Kidney (tissue), 14 donors: ENCODE results near the gene ATAD3C. TPM values are rescaled to one million over a fixed set of nuclear protein-coding genes. Genes with fewer than 3 reads are reported as not detected.

ENCODE experiments used
- DNase-seq, 5 donors: peaks; one replicate each; pipeline ENCODE4 v3.0.0-alpha.2; 2013 to 2020
- FAIRE-seq: peaks from 2 replicates; lab custom pipeline; 2012; peaks lifted over from hg19 to GRCh38; lab: Jason Lieb, UNC
- H3K27ac ChIP-seq, 2 donors: one replicate each; pipeline ENCODE4 v1.7.0; 2013; ENCODE audit warnings: low read depth in 2 of 2, low read length in 2 of 2, inconsistent platforms in 1 of 2
- H3K27me3 ChIP-seq: one replicate; pipeline ENCODE4 v1.7.1; 2013; ENCODE audit warnings: low read length, inconsistent platforms; ENCODE audit not compliant: control insufficient read depth, insufficient read depth
- H3K36me3 ChIP-seq, 3 donors: one replicate each; pipeline versions ENCODE4 v1.7.0 to v1.7.1; 2013; ENCODE audit warnings: low read length in 3 of 3, control low read depth in 1 of 3, inconsistent platforms in 1 of 3; ENCODE audit not compliant: insufficient read depth in 3 of 3, control insufficient read depth in 2 of 3
- H3K4me1 ChIP-seq, 3 donors: one replicate each; pipeline versions ENCODE4 v1.7.0 to v1.7.1; 2013; ENCODE audit warnings: low read length in 3 of 3, inconsistent platforms in 1 of 3, low read depth in 1 of 3; ENCODE audit not compliant: control insufficient read depth in 2 of 3, insufficient read depth in 2 of 3
- H3K4me3 ChIP-seq, 3 donors: one replicate each; pipeline versions ENCODE4 v1.7.0 to v1.8.1; 2013; ENCODE audit warnings: low read length in 3 of 3, control low read depth in 1 of 3, inconsistent platforms in 1 of 3
- H3K9ac ChIP-seq, 3 donors: one replicate each; pipeline versions ENCODE4 v1.7.0 to v1.7.1; 2013; ENCODE audit warnings: low read length in 3 of 3, control low read depth in 1 of 3, inconsistent platforms in 1 of 3
- H3K9me3 ChIP-seq, 3 donors: one replicate each; pipeline versions ENCODE4 v1.7.0 to v1.7.1; 2013; ENCODE audit warnings: low read length in 3 of 3, control low read depth in 1 of 3, inconsistent platforms in 1 of 3; ENCODE audit not compliant: control insufficient read depth in 2 of 3, insufficient read depth in 1 of 3
- CTCF ChIP-seq: IDR thresholded peaks from 3 replicates; pipeline ENCODE4 v1.5.1; 2012; ENCODE audit warnings: mild to moderate bottlenecking, moderate library complexity, borderline replicate concordance; ENCODE audit not compliant: insufficient read depth; ENCODE audit errors: extremely low read depth
- intact Hi-C: fragments of 100-400 bp; cut with DNase I; formaldehyde crosslinking; loops from one replicate; pipeline ENCODE4 v1.11.1; 2022
- polyA plus RNA-seq: library from polyadenylated mRNA; stranded (reverse); fragments of 350-450 nt; fragmentation: Illumina TruSeq; extraction: RNeasy Lipid Tissue Mini Kit (QIAGEN cat#74804); gene quantifications from one replicate; pipeline ENCODE4 v1.2.3, GENCODE V29; 2014; ENCODE audit warnings: low read depth, low replicate concordance; ENCODE audit not compliant: insufficient read depth
- total RNA-seq: library from RNA; stranded (reverse); fragmentation: NEBNext Ultra II Directional; extraction: Animal tissue kit (Norgen Biotek cat#: 25700); gene quantifications from one replicate; pipeline ENCODE4 v1.2.1, GENCODE V29; 2021
- donor health status: control.
- donor health status: control.
- donor health status: control.
- donor health status: control.
- donor health status: control.
- donor health status: DM: yes; HTN: yes; CAD: no.
- donor health status: Normal renal cell carcinoma (clear cell type).

Gene ATAD3C
- total and polyA plus RNA-seq, 2 donors from 2014 or later: 10.0 to 14.3 TPM

GRCh38 chr1:1435106-1435903 is 14.2 kb upstream of the ATAD3C start, which contains the start of gene VWA1:
Gene VWA1, plus strand, starts transcription at chr1:1435690. Its CDS starts 59 bp downstream, at chr1:1435749.
- peak within 1 kb of the TSS; percentile 86 to 91 for H3K27ac ChIP-seq
- no peak for TF ChIP-seq CTCF
- no peaks in the 10 kb centered on the region for H3K9me3 ChIP-seq
- H3K4me3 ChIP-seq: peak within 1 kb of the TSS; percentile 31 to 55 (median 33)
- peak within 1 kb of the TSS in 2 of 3 donors; percentile 26 to 54 for H3K9ac ChIP-seq
- H3K27me3 ChIP-seq: no peaks in the 10 kb centered on the region
- peak; percentile 63 to 90 (median 84) for DNase-seq
- no peak for FAIRE-seq
- no peaks in the 10 kb centered on the region for H3K36me3 ChIP-seq
- H3K4me1 ChIP-seq: peaks cover 0 to 46% (median 12%) of the 10 kb centered on the region in 3 donors
- intact Hi-C loops: no loop called here

- intact Hi-C loops: no loop called here
- peaks cover 0 to 53% (median 12%) of the 10 kb centered on the region in 3 donors for H3K4me1 ChIP-seq
- no peaks in the 10 kb centered on the region for H3K9me3 ChIP-seq
- peak overlapping the region in 2 of 3 donors; percentile 26 to 54 for H3K9ac ChIP-seq
- H3K36me3 ChIP-seq: no peaks in the 10 kb centered on the region
- TF ChIP-seq CTCF: no peak
- H3K27me3 ChIP-seq: no peaks in the 10 kb centered on the region
- peak overlapping the region; percentile 31 to 55 (median 33) for H3K4me3 ChIP-seq
- H3K27ac ChIP-seq: no peak overlapping the region
- peak in 2 of 5 donors; percentile 69 to 75 for DNase-seq
- FAIRE-seq: no peak
Measured at GRCh38 chr1:1435911-1436629, 13.4 kb upstream of the ATAD3C start.

GRCh38 chr1:1436630-1437032 is 12.9 kb upstream of the ATAD3C start:
- intact Hi-C loops: no loop called here
- H3K27me3 ChIP-seq: no peaks in the 10 kb centered on the region
- peaks cover 0 to 51% (median 12%) of the 10 kb centered on the region in 3 donors for H3K4me1 ChIP-seq
- peak overlapping the region in 1 of 3 donors; percentile 26 for H3K9ac ChIP-seq
- no peaks in the 10 kb centered on the region for H3K36me3 ChIP-seq
- H3K9me3 ChIP-seq: no peaks in the 10 kb centered on the region
- peak overlapping the region in 2 of 3 donors; percentile 31 to 55 for H3K4me3 ChIP-seq
- no peak overlapping the region for H3K27ac ChIP-seq
- TF ChIP-seq CTCF: no peak
- no peak for DNase-seq
- FAIRE-seq: no peak
